ENCODE measurements around the gene LRRN2. TPM values are rescaled to one million over a fixed set of nuclear protein-coding genes. Genes with fewer than 3 reads are reported as not detected.

LRRN2 gene
- total and polyA plus RNA-seq, 9 of the 15 experiments (the other 6 are each of a cell fraction or from before 2014, with no cell fraction given): 0.05 TPM; not detected in 8

GRCh38 chr1:204618148-204618760 lies 67.3 kb downstream of the LRRN2 start (continued):
- TF ChIP-seq TSHZ1 (CRISPR knock-in tag; IDR thresholded peaks at IDR 0.05) (no peak), RBM14 (IDR thresholded peaks at IDR 0.05; ENCODE audit: borderline replicate concordance, insufficient read depth, low read depth, low read length) (no peak)

- Histone ChIP-seq H3K9me1 (ENCODE audit: control insufficient read depth, insufficient read depth, low read length) (no peaks in the 10 kb centered on the region), H2AFZ (ENCODE audit: low read depth, low read length) (no peak overlapping the region), H3K27me3 (ENCODE audit: control insufficient read depth in 2 of 2, insufficient read depth in 2 of 2, low read length in 2 of 2) (peaks cover 46 to 65% of the 10 kb centered on the region in 2 experiments), H3K4me3 (no peak overlapping the region), H4K20me1 (replicated peaks; ENCODE audit: control insufficient read depth, insufficient read depth, low read length) (no peaks in the 10 kb centered on the region), H3K4me2 (ENCODE audit: insufficient read depth, low read length) (no peak overlapping the region), H3K4me1 (replicated peaks in 1 of 2; ENCODE audit: control insufficient read depth in 2 of 2, insufficient read depth in 2 of 2, low read length in 2 of 2) (peaks cover 2 to 26% of the 10 kb centered on the region in 2 experiments; a peak in 3 of 5 replicates), H3K79me2 (ENCODE audit: control insufficient read depth, insufficient read depth, low read length) (no peaks in the 10 kb centered on the region), H3K9ac (ENCODE audit: insufficient read depth in 1 of 2, low read depth in 2 of 2, low read length in 2 of 2) (0 out of 4 replicates have a peak overlapping the region, but pooled peaks of 1 of the 2 experiments have one; percentile 11), H3K27ac (ENCODE audit: extremely low read depth, low read depth, low read length) (no peak overlapping the region), H3K36me3 (ENCODE audit: control insufficient read depth, insufficient read depth, low read length) (no peaks in the 10 kb centered on the region), H3K9me3 (replicated peaks; ENCODE audit: control insufficient read depth, insufficient read depth, low read depth, low read length) (no peaks in the 10 kb centered on the region)
- FAIRE-seq: no peak
- ChIA-PET CTCF (ENCODE audit: low intra/inter-chr PET ratio) (interaction anchor here (0.5 kb wide), 1 partner anchor 56 kb away, joined by 4 read pairs; no protein-coding TSS in a partner anchor), POLR2A (interaction anchor here (0.5 to 1.6 kb wide), 5 partner anchors 8 to 208 kb away, joined by 3 to 5 read pairs (median 3); no protein-coding TSS in a partner anchor)
- 4% methylated on average over 13 of the region's 13 CpGs for WGBS (ENCODE audit: insufficient coverage, low coverage, missing lambda C conversion rate)
- intact Hi-C loops (cut with micrococcal nuclease): no loop called here
- no TSS peak for BruUV-seq (replicated peaks)
- ATAC-seq: no peak
- DNase-seq (ENCODE audit: extremely low read depth in 1 of 4, low spot score in 3 of 4): no peak
- in situ Hi-C loops (cut with MboI): no loop called here
- TF ChIP-seq NCOA2 (IDR thresholded peaks at IDR 0.05; ENCODE audit: partially characterized antibody in 2 of 2) (no peak), ZNF592 (IDR thresholded peaks at IDR 0.05) (no peak), HDAC8 (tag; IDR thresholded peaks at IDR 0.05) (no peak), HDGF (IDR thresholded peaks at IDR 0.05) (no peak), MLX (CRISPR knock-in tag; conservative IDR thresholded peaks at IDR 0.05) (no peak), HCFC1 (IDR thresholded peaks at IDR 0.05; ENCODE audit: low read depth, low read length) (no peak)
Observed at GRCh38 chr1:204617256-204618147, 68.0 kb downstream of the LRRN2 start.

All from K562 (cell line).